T-helper 1 cell treated with Interleukin-12 subunit alpha and Interleukin-12 subunit beta and Interleukin-4 antibody, amounts not matched to agents 30 μg/mL and 1 μg/mL, for 36 hours (primary cell): ENCODE results near the gene DOK7.

ENCODE experiments used
- H3K27ac Mint-ChIP-seq: one replicate; pipeline ENCODE4 v1.8.0; 2021; ENCODE audit warnings: mild to moderate bottlenecking, mixed read lengths
- H3K27me3 Mint-ChIP-seq: one replicate; pipeline ENCODE4 v1.8.0; 2021; ENCODE audit warnings: low read depth, mixed read lengths
- H3K36me3 Mint-ChIP-seq: one replicate; pipeline ENCODE4 v1.8.0; 2021; ENCODE audit warnings: low read depth, mixed read lengths
- H3K4me1 Mint-ChIP-seq: one replicate; pipeline ENCODE4 v1.8.0; 2021; ENCODE audit warnings: low read depth, mixed read lengths
- H3K4me3 Mint-ChIP-seq: one replicate; pipeline ENCODE4 v1.8.0; 2021; ENCODE audit warnings: mild to moderate bottlenecking, moderate library complexity, mixed read lengths
- H3K9me3 Mint-ChIP-seq: one replicate; pipeline ENCODE4 v1.8.0; 2021; ENCODE audit warnings: mixed read lengths

The DOK7 gene

GRCh38 chr4:3486541-3487540 lies 23.7 kb downstream of the DOK7 start:
- H3K9me3 Mint-ChIP-seq: no peaks in the 10 kb centered on the region
- H3K27ac Mint-ChIP-seq: no peak overlapping the region
- H3K27me3 Mint-ChIP-seq: peaks cover 15% of the 10 kb centered on the region
- no peaks in the 10 kb centered on the region for H3K36me3 Mint-ChIP-seq
- H3K4me1 Mint-ChIP-seq: no peaks in the 10 kb centered on the region
- H3K4me3 Mint-ChIP-seq: no peak overlapping the region

GRCh38 chr4:3487861-3488260 lies 24.8 kb downstream of the DOK7 start:
- H3K4me3 Mint-ChIP-seq: no peak overlapping the region
- H3K27ac Mint-ChIP-seq: no peak overlapping the region
- H3K4me1 Mint-ChIP-seq: no peaks in the 10 kb centered on the region
- peaks cover 12% of the 10 kb centered on the region for H3K27me3 Mint-ChIP-seq
- no peaks in the 10 kb centered on the region for H3K9me3 Mint-ChIP-seq
- H3K36me3 Mint-ChIP-seq: no peaks in the 10 kb centered on the region

DNA sequence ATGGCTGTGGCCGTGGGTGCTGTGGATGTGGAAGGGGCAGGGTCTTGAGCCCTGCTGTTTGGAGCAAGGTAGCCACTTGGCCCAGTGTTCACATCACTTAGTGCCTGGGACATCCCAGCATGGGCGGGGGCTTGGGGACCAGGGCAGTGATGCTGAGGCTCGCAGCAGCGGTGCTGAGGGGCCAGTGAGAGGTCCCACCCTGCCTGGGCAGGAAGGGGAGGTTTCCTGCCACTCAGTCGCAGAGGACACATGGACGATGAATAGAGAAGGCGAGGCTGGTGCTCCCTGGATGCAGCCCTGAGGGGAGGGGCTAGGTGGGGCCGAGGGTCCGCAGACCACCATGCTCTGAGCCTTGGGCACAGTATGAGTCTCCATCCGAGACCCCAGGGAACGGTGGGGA lies 25.7 kb downstream of the DOK7 start:
- Mint-ChIP-seq H3K4me1 (no peaks in the 10 kb centered on the region), H3K9me3 (no peaks in the 10 kb centered on the region), H3K36me3 (no peaks in the 10 kb centered on the region), H3K4me3 (no peak overlapping the region), H3K27ac (no peak overlapping the region), H3K27me3 (peaks cover 12% of the 10 kb centered on the region)

GRCh38 chr4:3489451-3489962 lies 26.4 kb downstream of the DOK7 start:
- H3K27ac Mint-ChIP-seq: no peak overlapping the region
- H3K4me1 Mint-ChIP-seq: no peaks in the 10 kb centered on the region
- H3K4me3 Mint-ChIP-seq: no peak overlapping the region

GRCh38 chr4:3491681-3492405 lies 28.7 kb downstream of the DOK7 start:
- Mint-ChIP-seq H3K4me1 (no peaks in the 10 kb centered on the region), H3K27ac (no peak overlapping the region), H3K4me3 (no peak overlapping the region), H3K27me3 (peaks cover 6% of the 10 kb centered on the region), H3K9me3 (no peaks in the 10 kb centered on the region), H3K36me3 (no peaks in the 10 kb centered on the region)

More at GRCh38 chr4:3489451-3489962, 26.4 kb downstream of the DOK7 start:
- H3K9me3 Mint-ChIP-seq: no peaks in the 10 kb centered on the region
- peaks cover 9% of the 10 kb centered on the region for H3K27me3 Mint-ChIP-seq
- no peaks in the 10 kb centered on the region for H3K36me3 Mint-ChIP-seq

GRCh38 chr4:3492741-3493719 lies 29.9 kb downstream of the DOK7 start:
- Mint-ChIP-seq H3K27me3 (peaks cover 6% of the 10 kb centered on the region), H3K4me1 (no peaks in the 10 kb centered on the region), H3K9me3 (no peaks in the 10 kb centered on the region), H3K27ac (no peak overlapping the region), H3K4me3 (no peak overlapping the region), H3K36me3 (no peaks in the 10 kb centered on the region)

DNA sequence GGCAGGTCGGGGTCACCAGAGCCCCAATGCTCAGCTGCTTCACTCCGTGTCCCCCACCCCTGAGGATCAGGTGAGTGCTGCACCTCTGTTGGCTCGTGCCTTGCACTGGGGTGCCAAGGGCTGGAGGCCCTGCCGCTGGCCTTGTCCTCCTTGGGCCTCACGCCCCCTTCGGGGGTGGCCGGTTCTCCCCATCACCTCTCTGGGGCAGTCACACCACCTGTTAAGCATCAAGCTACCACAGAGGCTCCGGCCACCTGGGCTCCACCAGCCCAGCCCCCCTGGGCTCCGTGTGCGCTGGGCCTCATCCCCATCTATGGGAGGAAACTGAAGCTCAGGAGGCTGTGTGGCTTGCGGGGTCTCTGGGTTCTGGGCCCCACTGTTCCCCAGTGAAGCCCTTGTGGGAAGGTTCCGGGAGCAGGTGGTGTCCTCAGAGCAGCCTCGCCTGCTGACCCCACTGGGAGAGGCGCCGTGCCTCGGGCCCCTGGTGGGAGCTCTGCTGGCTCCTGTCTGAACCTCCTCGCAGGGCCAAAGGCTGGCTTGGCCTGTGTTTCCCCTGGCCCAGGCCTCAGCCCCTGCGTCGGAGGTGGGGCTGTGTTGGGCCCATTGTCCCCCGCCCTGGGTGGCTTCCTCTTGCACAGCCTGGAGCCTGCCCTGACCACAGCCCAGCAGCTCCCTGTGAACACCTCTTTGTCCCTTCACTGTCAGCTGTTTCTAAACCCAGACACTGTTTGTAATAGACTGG lies 30.8 kb downstream of the DOK7 start:
- H3K9me3 Mint-ChIP-seq: no peaks in the 10 kb centered on the region
- H3K36me3 Mint-ChIP-seq: no peaks in the 10 kb centered on the region
- H3K4me1 Mint-ChIP-seq: no peaks in the 10 kb centered on the region
- no peak overlapping the region for H3K27ac Mint-ChIP-seq
- H3K4me3 Mint-ChIP-seq: no peak overlapping the region
- H3K27me3 Mint-ChIP-seq: peaks cover 6% of the 10 kb centered on the region

- no peaks in the 10 kb centered on the region for H3K4me1 Mint-ChIP-seq
- no peaks in the 10 kb centered on the region for H3K36me3 Mint-ChIP-seq
- no peak overlapping the region for H3K4me3 Mint-ChIP-seq
- no peaks in the 10 kb centered on the region for H3K9me3 Mint-ChIP-seq
- peaks cover 6% of the 10 kb centered on the region for H3K27me3 Mint-ChIP-seq
- no peak overlapping the region for H3K27ac Mint-ChIP-seq
These were observed 31.4 kb downstream of the DOK7 start for GRCh38 chr4:3494462-3494871.

DNA sequence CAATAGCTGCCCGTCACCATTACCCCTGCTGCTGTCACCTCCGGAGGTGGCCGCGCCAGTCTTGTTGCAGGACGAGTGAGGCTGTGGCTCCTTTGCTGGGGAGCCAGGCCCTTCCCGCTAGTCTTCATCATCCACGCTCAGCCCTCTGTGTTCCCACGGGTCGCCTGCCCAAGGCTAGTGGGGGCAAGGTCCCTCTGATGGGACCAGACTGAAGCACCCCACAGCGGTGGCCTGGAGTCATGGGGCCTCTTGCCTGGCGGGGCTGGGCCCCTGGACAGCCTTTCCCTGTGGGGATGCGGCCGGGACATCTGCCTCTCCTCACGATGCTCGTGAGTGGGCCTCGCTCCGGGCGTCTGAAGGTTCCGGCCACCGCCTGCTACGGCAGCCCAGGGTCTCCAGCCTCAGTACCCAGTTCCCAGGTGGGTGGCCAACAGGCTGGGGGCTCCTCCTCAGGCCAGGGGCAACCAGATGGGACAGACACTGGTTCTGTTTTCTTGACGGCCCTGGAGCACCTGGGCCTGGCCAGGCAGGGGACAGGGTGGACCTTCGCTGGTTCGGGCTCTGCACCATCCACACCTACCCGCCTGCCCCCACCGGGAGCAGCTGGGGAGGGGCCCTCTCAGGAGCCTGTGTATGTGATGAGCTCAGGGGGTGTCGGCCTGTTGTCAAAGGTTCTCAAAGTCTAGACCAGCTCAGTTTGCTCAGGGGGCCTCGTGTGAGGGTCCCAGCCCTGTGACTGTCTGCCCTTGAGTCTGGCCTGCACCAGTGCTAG lies 32.3 kb downstream of the DOK7 start:
- no peaks in the 10 kb centered on the region for H3K9me3 Mint-ChIP-seq
- H3K4me1 Mint-ChIP-seq: no peaks in the 10 kb centered on the region
- H3K36me3 Mint-ChIP-seq: no peaks in the 10 kb centered on the region
- no peak overlapping the region for H3K4me3 Mint-ChIP-seq
- peaks cover 6% of the 10 kb centered on the region for H3K27me3 Mint-ChIP-seq
- no peak overlapping the region for H3K27ac Mint-ChIP-seq

DNA sequence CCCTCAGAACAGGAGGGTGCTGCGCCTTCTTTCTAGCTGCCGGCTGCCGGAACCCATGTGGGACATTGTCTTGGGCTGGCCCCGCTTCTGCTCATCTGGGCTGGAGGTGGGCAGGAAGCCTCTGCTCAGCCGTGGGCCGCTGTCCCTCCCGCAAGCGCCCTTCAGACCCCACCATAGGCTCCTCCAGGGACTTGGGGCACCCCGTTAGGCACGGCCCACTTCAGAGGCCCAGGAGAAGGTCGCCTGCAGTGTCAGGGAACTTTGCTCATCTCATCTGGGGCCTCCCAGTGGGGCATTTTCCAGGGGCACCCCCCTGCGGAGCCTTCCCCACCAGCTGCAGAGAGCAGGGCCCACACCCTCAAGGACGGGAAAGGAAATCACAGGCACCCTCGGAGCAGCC lies 32.9 kb downstream of the DOK7 start:
- Mint-ChIP-seq H3K9me3 (no peaks in the 10 kb centered on the region), H3K36me3 (no peaks in the 10 kb centered on the region), H3K27ac (no peak overlapping the region), H3K27me3 (peaks cover 6% of the 10 kb centered on the region), H3K4me3 (no peak overlapping the region), H3K4me1 (no peaks in the 10 kb centered on the region)

DNA sequence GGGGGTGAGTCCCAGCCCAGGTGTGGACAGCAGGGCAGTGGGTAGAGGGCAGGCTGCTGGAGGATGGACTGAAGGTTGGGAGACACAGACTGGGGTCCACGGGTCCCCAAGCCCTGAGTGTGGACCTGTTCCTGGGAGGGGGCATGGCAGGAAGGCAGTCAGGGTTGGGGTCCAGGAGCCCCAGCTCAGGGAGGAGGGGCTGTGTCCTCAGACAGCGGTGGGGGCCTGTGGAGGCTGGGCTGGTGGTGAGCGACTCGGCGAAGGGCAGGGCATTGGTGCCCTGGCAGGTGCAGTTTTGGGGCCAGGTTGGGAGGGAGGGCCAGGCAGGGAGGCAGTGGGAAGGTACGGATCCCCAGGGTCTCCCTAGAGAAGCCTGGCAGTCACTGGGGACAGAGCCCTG lies 34.0 kb downstream of the DOK7 start:
- no peaks in the 10 kb centered on the region for H3K36me3 Mint-ChIP-seq
- H3K27ac Mint-ChIP-seq: no peak overlapping the region
- no peak overlapping the region for H3K4me3 Mint-ChIP-seq
- no peaks in the 10 kb centered on the region for H3K27me3 Mint-ChIP-seq
- H3K4me1 Mint-ChIP-seq: no peaks in the 10 kb centered on the region
- H3K9me3 Mint-ChIP-seq: no peaks in the 10 kb centered on the region

DNA sequence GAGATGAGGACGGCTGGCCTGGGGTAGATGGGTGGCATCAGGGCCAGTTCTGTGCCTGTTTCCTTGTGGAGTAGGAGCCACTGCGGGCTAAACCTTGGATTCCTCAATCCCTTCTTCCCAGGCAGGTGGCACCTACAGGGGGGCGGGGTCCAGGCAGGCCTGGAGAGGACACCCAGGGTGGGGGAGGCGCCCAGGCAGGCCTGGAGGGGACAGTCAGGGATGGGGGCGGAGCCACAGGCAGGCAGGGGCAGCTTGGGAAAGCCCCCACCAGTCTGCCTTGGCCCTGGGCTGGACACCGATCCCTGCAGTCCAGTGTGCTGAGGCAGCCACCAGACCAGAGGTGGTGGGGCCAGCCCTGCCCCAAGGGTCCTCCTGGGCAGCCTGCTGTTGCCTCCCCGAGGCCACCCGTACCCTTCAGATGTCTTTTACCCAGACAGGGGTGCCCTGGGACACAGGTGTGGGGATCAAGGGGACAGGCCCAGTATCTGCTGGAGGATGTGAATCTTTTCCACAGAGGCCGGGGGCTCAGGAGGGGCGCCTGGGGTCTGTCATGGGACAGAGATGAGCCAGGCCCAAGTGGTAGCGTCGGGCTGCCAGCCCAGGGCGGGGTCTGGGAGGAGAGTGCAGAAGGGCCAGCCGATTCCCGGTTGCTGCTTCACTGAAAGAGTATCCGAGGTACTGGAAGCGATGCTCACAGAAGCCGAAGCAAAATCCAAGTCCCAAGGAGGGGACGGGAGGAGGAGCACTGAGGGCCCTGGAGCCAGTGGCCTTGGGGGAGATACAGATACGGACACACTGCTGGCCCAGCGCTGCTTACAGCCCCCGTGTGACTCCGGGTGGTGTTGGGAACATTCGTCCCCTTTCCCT lies 34.6 kb downstream of the DOK7 start:
- Mint-ChIP-seq H3K4me1 (no peaks in the 10 kb centered on the region), H3K36me3 (no peaks in the 10 kb centered on the region), H3K27me3 (no peaks in the 10 kb centered on the region)

More for the DNA sequence above, 34.6 kb downstream of the DOK7 start:
- no peaks in the 10 kb centered on the region for H3K9me3 Mint-ChIP-seq
- no peak overlapping the region for H3K4me3 Mint-ChIP-seq
- H3K27ac Mint-ChIP-seq: no peak overlapping the region
